Body of pancreas (tissue), 4 donors: ENCODE results near the gene XIST.

Source experiments
- CTCF ChIP-seq, 7 experiments: fragments of 450-650 bp in 4 of 7; fragments of 200-600 bp in 3 of 7; sonication (generic) in 3 of 7; IDR thresholded peaks; one replicate each; pipeline ENCODE4 v1.5.1; 2016 to 2019; ENCODE audit warnings: antibody characterized with exemption in 7 of 7
- POLR2A ChIP-seq, 3 donors: fragments of 450-650 bp; IDR thresholded peaks; one replicate each; pipeline ENCODE4 v1.6.1; 2016; ENCODE audit warnings: antibody characterized with exemption in 3 of 3, mild to moderate bottlenecking in 2 of 3

- TF ChIP-seq CTCF (IDR thresholded peaks at IDR 0.05) (no peak), POLR2A (IDR thresholded peaks at IDR 0.05) (no peak)
Observed at GRCh38 chrX:73785493-73785892, 67.0 kb downstream of the XIST start.
